Measurements from ENCODE around the gene DERA.

DNA sequence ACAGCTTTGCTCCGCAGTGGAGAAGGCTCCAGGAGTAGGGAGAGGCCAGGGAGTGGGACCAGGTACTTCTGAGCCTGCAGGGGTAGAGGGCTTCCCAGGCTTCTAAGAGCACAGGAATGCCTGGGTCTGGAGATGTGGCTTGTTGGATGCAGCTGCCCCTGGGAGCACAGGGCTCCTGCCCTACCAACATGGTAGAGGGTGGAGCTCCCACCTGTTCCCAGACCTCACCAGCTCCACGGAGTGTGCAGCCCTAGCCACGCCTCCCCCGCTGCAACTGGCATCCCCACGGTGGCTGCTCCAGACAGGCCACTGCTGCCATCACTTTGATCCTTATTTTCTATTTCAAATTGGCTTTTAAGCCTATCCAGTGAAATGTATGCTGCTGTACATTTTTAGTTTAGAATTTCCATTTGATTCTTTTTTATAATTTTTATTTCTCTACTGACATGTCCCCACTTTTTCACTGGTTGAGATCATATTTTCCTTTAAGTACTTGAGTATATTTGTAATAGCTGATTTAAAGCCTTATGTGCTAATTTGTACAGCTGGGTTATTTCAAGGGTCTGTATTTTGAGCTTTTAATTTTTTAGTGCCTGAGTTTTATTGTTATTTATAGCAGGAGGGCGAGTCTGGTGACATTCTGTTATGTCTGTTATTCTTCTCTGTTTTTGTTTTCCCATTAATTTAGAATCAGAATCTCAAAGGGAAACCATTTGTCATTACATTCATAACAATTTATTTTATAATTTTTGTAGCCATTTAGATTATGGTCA lies 78.0 kb downstream of the DERA start:
- TF ChIP-seq GLI4 (CRISPR knock-in tag; IDR thresholded peaks at IDR 0.05; ENCODE audit: borderline replicate concordance) (no peak), ZNF274 (CRISPR knock-in tag; IDR thresholded peaks at IDR 0.05) (no peak), MAFF (IDR thresholded peaks at IDR 0.05; ENCODE audit: low read depth, low read length) (no peak), PHF21A (CRISPR knock-in tag; IDR thresholded peaks at IDR 0.05) (no peak), ZNF30 (CRISPR knock-in tag; IDR thresholded peaks at IDR 0.05) (no peak), ZNF619 (CRISPR knock-in tag; IDR thresholded peaks at IDR 0.05) (no peak)

Data from HepG2 (cell line).